ENCODE data around the gene ALG14. TPM values are rescaled to one million over a fixed set of nuclear protein-coding genes. Genes with fewer than 3 reads are reported as not detected.

ALG14 gene
- 2.9 TPM in 2 replicates for total RNA-seq

GRCh38 chr1:95072532-95073419 is at the start of gene ALG14:
TSS of gene ALG14 (minus strand) at chr1:95072951. CDS start at chr1:95072898, 53 bp downstream.

GRCh38 chr1:95117207-95118066 is 44.7 kb upstream of the ALG14 start, which contains the start of gene TLCD4:
TSS of gene TLCD4 (plus strand) at chr1:95117355. CDS start at chr1:95143902, 26,547 bp downstream.

GRCh38 chr1:94926915-94927404 is 145.8 kb downstream of the ALG14 start, which contains the start of gene CNN3:
TSS of gene CNN3 (minus strand) at chr1:94927110. CDS start at chr1:94926894, 216 bp downstream.

Other genes with a start within 250 kb of the ALG14 start
- gene CNN3, start 145.8 kb downstream of the ALG14 start, total RNA-seq = 80.8 and 112 TPM in 2 replicates
- under 0.01 and 1.2 TPM in 2 replicates for gene TLCD4, start 44.4 kb upstream of the ALG14 start, total RNA-seq
- 9.9 and 10.4 TPM in 2 replicates for gene RWDD3, start 161.3 kb upstream of the ALG14 start, total RNA-seq